H1 (cell line): Measurements from ENCODE around the gene TBRG4. TPM values are rescaled to one million over a fixed set of nuclear protein-coding genes. Genes with fewer than 3 reads are reported as not detected.

Source experiments
- ATF3 ChIP-seq: IDR thresholded peaks from 2 replicates; pipeline ENCODE4 v1.6.1; 2011; ENCODE audit warnings: low read depth, mild to moderate bottlenecking, low read length; ENCODE audit not compliant: insufficient read depth
- BRCA1 ChIP-seq: IDR thresholded peaks from 2 replicates; pipeline ENCODE4 v1.6.1; 2012; ENCODE audit warnings: low read depth, low read length, improper control_type of control experiment
- CHD2 ChIP-seq: IDR thresholded peaks from 2 replicates; pipeline ENCODE4 v1.6.1; 2012; ENCODE audit warnings: low read length, improper control_type of control experiment
- CTCF ChIP-seq, 3 experiments: IDR thresholded peaks; 1 replicate in 2 of 3; 2 replicates in 1 of 3; pipeline versions ENCODE4 v1.5.1 to v1.6.1; 2011; ENCODE audit warnings: low read length in 3 of 3, mild to moderate bottlenecking in 3 of 3, inconsistent platforms in 2 of 3, low read depth in 1 of 3, moderate library complexity in 1 of 3; ENCODE audit not compliant: insufficient read depth in 1 of 3; ENCODE audit errors: control extremely low read depth in 1 of 3
- EZH2 ChIP-seq: fragments of 200-600 bp; sonication (generic); IDR thresholded peaks from 2 replicates; pipeline ENCODE4 v1.7.1; 2012; ENCODE audit warnings: low read depth, mild to moderate bottlenecking, moderate library complexity, low read length, inconsistent platforms; ENCODE audit not compliant: severe bottlenecking
- HDAC2 ChIP-seq, 2 experiments: fragments of 300-600 bp in 1 of 2; sonication (generic) in 1 of 2; IDR thresholded peaks; 2 replicates each; pipeline ENCODE4 v1.6.1; 2011 to 2012; ENCODE audit warnings: low read depth in 2 of 2, low read length in 2 of 2, mild to moderate bottlenecking in 2 of 2, moderate library complexity in 2 of 2, borderline replicate concordance in 1 of 2, inconsistent platforms in 1 of 2
- KDM5A ChIP-seq: fragments of 200-600 bp; IDR thresholded peaks from 2 replicates; pipeline ENCODE4 v1.7.1; 2012; ENCODE audit warnings: mild to moderate bottlenecking, low read length, inconsistent platforms, mixed read lengths
- MAX ChIP-seq: IDR thresholded peaks from 2 replicates; pipeline ENCODE4 v1.6.1; 2012; ENCODE audit warnings: inconsistent platforms
- SRF ChIP-seq: IDR thresholded peaks from 2 replicates; pipeline ENCODE4 v1.6.1; 2011; ENCODE audit warnings: mild to moderate bottlenecking, low read depth, low read length, moderate library complexity
- polyA plus RNA-seq, 7 experiments: library from polyadenylated mRNA; depleted of rRNA in 3 of 7; stranded (reverse) in 5 of 7; unstranded in 2 of 7; fragments of >200 nt in 5 of 7; fragments of 200-250 nt in 2 of 7; gene quantifications; 1 replicate in 5 of 7; 2 replicates in 1 of 7; 4 replicates in 1 of 7; pipeline versions ENCODE4 v1.2.1 to v1.2.3, GENCODE V29; 2011 to 2013; ENCODE audit warnings: missing spikeins in 2 of 7, mixed read lengths in 2 of 7
- total RNA-seq: library from RNA; stranded (reverse); fragmentation: NEBNext Ultra II Directional; extraction: Animal tissue kit (Norgen Biotek cat#: 25700); gene quantifications from 2 replicates; pipeline ENCODE4 v1.2.1, GENCODE V29; 2021

Gene TBRG4
- total and polyA plus RNA-seq, 2 of the 8 experiments (the other 6 are each of a cell fraction or from before 2014, with no cell fraction given), result 110 to 137 TPM

- TF ChIP-seq CTCF (IDR thresholded peaks at IDR 0.05; ENCODE audit: control extremely low read depth in 1 of 3, insufficient read depth in 1 of 3, low read depth in 1 of 3, low read length in 3 of 3), result no peak
- no peak for TF ChIP-seq MAX
- no peak for TF ChIP-seq BRCA1
- TF ChIP-seq SRF, result no peak
- no peak for TF ChIP-seq KDM5A
- TF ChIP-seq ATF3, result no peak
- TF ChIP-seq CHD2, result no peak
- no peak for TF ChIP-seq EZH2
- no peak for TF ChIP-seq HDAC2 (IDR thresholded peaks at IDR 0.05; ENCODE audit: borderline replicate concordance in 1 of 2, low read depth in 2 of 2, low read length in 2 of 2)
These were observed 10.6 kb downstream of the TBRG4 start (continued) for GRCh38 chr7:45100761-45101480.
